ENCODE measurements around the gene GAA.

DNA sequence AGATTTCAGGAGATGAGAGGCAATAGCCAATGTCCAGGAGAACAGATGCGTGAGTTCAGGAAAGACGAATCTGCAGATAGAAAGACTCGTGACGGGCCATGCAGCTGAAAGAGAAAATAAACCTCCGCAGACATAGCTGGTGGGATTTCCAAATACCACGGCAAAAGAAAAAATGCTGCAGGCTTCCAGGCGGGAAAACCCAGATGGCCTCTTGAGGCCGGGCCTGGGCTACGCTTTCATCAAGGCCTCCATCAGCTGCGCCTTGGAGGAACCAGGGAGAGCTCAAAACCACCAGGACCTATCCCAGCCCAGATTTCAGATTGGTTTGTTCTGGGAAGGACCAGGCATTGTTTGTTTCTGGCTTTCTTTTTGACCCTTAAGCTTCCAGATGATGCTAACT is 48.3 kb upstream of the GAA start:
- TF ChIP-seq, protein P1, sequence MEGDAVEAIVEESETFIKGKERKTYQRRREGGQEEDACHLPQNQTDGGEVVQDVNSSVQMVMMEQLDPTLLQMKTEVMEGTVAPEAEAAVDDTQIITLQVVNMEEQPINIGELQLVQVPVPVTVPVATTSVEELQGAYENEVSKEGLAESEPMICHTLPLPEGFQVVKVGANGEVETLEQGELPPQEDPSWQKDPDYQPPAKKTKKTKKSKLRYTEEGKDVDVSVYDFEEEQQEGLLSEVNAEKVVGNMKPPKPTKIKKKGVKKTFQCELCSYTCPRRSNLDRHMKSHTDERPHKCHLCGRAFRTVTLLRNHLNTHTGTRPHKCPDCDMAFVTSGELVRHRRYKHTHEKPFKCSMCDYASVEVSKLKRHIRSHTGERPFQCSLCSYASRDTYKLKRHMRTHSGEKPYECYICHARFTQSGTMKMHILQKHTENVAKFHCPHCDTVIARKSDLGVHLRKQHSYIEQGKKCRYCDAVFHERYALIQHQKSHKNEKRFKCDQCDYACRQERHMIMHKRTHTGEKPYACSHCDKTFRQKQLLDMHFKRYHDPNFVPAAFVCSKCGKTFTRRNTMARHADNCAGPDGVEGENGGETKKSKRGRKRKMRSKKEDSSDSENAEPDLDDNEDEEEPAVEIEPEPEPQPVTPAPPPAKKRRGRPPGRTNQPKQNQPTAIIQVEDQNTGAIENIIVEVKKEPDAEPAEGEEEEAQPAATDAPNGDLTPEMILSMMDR (IDR thresholded peaks at IDR 0.05), result no peak
- no peak for TF ChIP-seq EP300 (IDR thresholded peaks at IDR 0.05)
